Effector CD4-positive, alpha-beta T cell (primary cell): Measurements from ENCODE around the gene STOML2.

Experiments used
- DNase-seq: peaks from one replicate; pipeline ENCODE4 v3.0.0-alpha.2; 2020

The STOML2 gene

GRCh38 chr9:35107297-35108290 is 4.7 kb upstream of the STOML2 start:
- DNase-seq, result no peak

- no peak for DNase-seq
These were observed 3.4 kb upstream of the STOML2 start for GRCh38 chr9:35106343-35106730.

GRCh38 chr9:35105571-35106342 is 2.8 kb upstream of the STOML2 start:
- no peak for DNase-seq

- DNase-seq, result no peak
These were observed 2.2 kb upstream of the STOML2 start for GRCh38 chr9:35105126-35105525.

GRCh38 chr9:35104586-35104985 is 1.7 kb upstream of the STOML2 start:
- DNase-seq, result no peak

GRCh38 chr9:35103660-35104191 is 795 bp upstream of the STOML2 start:
- DNase-seq, result no peak

- no peak for DNase-seq
These were observed 514 bp downstream of the STOML2 start for GRCh38 chr9:35102465-35102768.

GRCh38 chr9:35097573-35097972 is 5.4 kb downstream of the STOML2 start:
- no peak for DNase-seq

- DNase-seq, result peak; percentile 86
These were observed 6.7 kb downstream of the STOML2 start, which contains the start of gene PIGO for GRCh38 chr9:35096035-35096849. Gene PIGO, minus strand, starts transcription at chr9:35096591. Its CDS starts 1,026 bp downstream, at chr9:35095565.

GRCh38 chr9:35091536-35091935 is 11.4 kb downstream of the STOML2 start:
- DNase-seq, result no peak

GRCh38 chr9:35089434-35089833 is 13.5 kb downstream of the STOML2 start:
- DNase-seq, result no peak

- DNase-seq, result no peak
These were observed 17.9 kb downstream of the STOML2 start for GRCh38 chr9:35085078-35085477.

GRCh38 chr9:35079426-35080341 is 23.2 kb downstream of the STOML2 start, which contains the start of gene FANCG:
Gene FANCG, minus strand, starts transcription at chr9:35079942. Its CDS starts 418 bp downstream, at chr9:35079524.
- DNase-seq, result peak; percentile 74

GRCh38 chr9:35079041-35079425 is 23.9 kb downstream of the STOML2 start:
- DNase-seq, result no peak

GRCh38 chr9:35078066-35078465 is 24.9 kb downstream of the STOML2 start:
- no peak for DNase-seq

GRCh38 chr9:35076848-35077247 is 26.1 kb downstream of the STOML2 start:
- no peak for DNase-seq

GRCh38 chr9:35075358-35075757 is 27.6 kb downstream of the STOML2 start:
- no peak for DNase-seq

- DNase-seq, result no peak
These were observed 28.1 kb downstream of the STOML2 start for GRCh38 chr9:35074791-35075190.

GRCh38 chr9:35074141-35074540 is 28.8 kb downstream of the STOML2 start:
- DNase-seq, result no peak

- no peak for DNase-seq
These were observed 29.7 kb downstream of the STOML2 start for GRCh38 chr9:35073279-35073612.

GRCh38 chr9:35072461-35073278 is 30.3 kb downstream of the STOML2 start, which contains the start of gene VCP:
Gene VCP, minus strand, starts transcription at chr9:35072625. Its CDS starts 272 bp downstream, at chr9:35072353.
- DNase-seq, result peak; percentile 97
